AG04450 (cell line): Measurements from ENCODE around the gene GNL2. TPM values are rescaled to one million over a fixed set of nuclear protein-coding genes. Genes with fewer than 3 reads are reported as not detected.
"Not testable (repeated sequence)": the region's sequence is repeated elsewhere in the genome, so short reads cannot be mapped to it uniquely, and the experiment has no call there.

Source experiments
- CTCF ChIA-PET: fragments of 300-600, 350-600 bp; formaldehyde crosslinking; extraction: SDS; loops from one replicate; lab custom pipeline; 2022; ENCODE audit warnings: antibody characterized with exemption, inconsistent platforms; lab: Charles Lee
- POLR2A ChIA-PET: fragments of 350-600 bp; formaldehyde crosslinking; extraction: SDS; loops from one replicate; lab custom pipeline; 2021; ENCODE audit warnings: antibody characterized with exemption, inconsistent platforms; lab: Yijun Ruan, JAX
- DNase-seq: peaks from one replicate; pipeline ENCODE4 v3.0.0-alpha.2; 2011; ENCODE audit warnings: low read depth, low spot score
- H3K27ac ChIP-seq: one replicate; pipeline ENCODE4 v1.5.1; 2012; ENCODE audit warnings: low read depth, low read length, control low read depth
- H3K27me3 ChIP-seq: one replicate; pipeline ENCODE4 v1.6.0; 2012; ENCODE audit warnings: low read length; ENCODE audit not compliant: control insufficient read depth, insufficient read depth
- H3K4me3 ChIP-seq: 2 replicates; pipeline ENCODE4 v1.5.1; 2011; ENCODE audit warnings: mild to moderate bottlenecking, low read depth, low read length, control low read depth
- H3K9me3 ChIP-seq: 2 replicates; pipeline ENCODE4 v1.5.1; 2012; ENCODE audit warnings: low read length; ENCODE audit not compliant: control insufficient read depth, insufficient read depth
- polyA plus RNA-seq: library from polyadenylated mRNA; depleted of rRNA; stranded (reverse); fragments of >200 nt; gene quantifications from 2 replicates; pipeline ENCODE4 v1.2.3, GENCODE V29; 2011
- TF ChIP-seq, protein P1 (sequence below): IDR thresholded peaks from 2 replicates; pipeline ENCODE4 v1.5.1; 2011; ENCODE audit warnings: low read depth, low read length, control low read depth, inconsistent platforms

Gene GNL2
- polyA plus RNA-seq, 1 experiment, result 64.7 TPM

DNA sequence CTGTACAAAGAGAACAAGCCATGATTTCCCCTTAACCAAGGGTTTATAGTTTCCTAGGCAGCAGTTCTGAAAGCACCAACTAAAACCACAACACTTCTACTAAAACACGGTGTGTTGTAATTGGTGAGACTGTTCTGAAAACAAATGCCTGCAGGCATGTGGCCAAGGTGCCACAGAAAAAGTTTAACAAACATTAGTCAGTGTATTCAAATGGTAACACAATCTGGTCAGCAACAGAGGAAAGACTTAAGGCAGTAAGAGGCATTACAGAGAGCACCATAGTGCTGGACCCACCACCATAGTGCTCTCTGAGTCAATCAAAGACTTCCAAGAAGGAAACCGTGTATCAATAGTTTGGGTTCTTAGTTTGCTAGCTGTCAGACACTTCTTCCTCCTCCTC, 58.4 kb downstream of the GNL2 start:
- POLR2A ChIA-PET, result no interaction called here
- CTCF ChIA-PET, result interaction anchor here (1.7 kb wide), 1 partner anchor 22 kb away, joined by 15 read pairs; the partner anchor contains the start of gene MEAF6
- Histone ChIP-seq H3K9me3 (no peaks in the 10 kb centered on the region), H3K27ac (peak overlapping the region; percentile 31), H3K27me3 (no peaks in the 10 kb centered on the region), H3K4me3 (no peak overlapping the region)
- TF ChIP-seq, protein P1, sequence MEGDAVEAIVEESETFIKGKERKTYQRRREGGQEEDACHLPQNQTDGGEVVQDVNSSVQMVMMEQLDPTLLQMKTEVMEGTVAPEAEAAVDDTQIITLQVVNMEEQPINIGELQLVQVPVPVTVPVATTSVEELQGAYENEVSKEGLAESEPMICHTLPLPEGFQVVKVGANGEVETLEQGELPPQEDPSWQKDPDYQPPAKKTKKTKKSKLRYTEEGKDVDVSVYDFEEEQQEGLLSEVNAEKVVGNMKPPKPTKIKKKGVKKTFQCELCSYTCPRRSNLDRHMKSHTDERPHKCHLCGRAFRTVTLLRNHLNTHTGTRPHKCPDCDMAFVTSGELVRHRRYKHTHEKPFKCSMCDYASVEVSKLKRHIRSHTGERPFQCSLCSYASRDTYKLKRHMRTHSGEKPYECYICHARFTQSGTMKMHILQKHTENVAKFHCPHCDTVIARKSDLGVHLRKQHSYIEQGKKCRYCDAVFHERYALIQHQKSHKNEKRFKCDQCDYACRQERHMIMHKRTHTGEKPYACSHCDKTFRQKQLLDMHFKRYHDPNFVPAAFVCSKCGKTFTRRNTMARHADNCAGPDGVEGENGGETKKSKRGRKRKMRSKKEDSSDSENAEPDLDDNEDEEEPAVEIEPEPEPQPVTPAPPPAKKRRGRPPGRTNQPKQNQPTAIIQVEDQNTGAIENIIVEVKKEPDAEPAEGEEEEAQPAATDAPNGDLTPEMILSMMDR, result no peak
- peak; percentile 45 for DNase-seq

DNA sequence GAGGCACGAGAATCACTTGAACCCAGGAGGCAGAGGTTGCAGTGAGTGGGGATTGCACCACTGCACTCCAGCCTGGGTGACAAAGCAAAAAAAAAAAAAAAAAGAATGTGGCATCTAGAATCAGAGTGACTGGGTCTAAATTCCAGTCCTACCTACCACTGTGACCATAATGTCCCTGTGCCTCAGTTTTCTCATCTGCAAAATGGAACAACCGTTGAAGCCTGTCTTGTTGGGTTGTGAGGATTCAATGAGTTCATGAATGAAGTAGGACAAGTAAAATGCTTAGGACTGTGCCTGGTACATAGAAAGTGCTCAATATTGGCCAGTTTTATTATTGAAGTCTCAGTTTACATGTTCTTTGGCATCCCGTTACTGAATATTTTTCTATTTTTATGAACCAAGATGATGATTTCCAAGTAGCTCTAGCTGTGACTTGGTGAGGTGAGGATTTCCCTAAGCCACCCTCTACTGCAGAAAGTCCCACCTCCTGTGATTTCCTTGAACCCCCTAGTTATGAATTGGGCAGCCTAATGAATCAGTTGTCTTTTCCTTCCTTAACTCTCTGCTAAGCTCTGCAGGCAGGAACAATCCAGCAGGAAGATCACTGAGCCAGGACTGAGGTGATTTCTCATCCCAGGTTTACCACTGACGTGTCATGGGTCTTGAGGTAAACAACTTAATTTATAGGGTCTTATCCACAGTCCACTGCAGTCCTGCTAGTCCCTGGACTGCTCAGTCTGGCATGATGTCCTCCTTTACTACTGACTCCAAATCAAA, 62.2 kb downstream of the GNL2 start:
- CTCF ChIA-PET, result interaction anchor here (1.4 to 2.2 kb wide), 2 partner anchors 19 to 149 kb away, joined by 3 to 15 read pairs; partner anchors contain the start of gene MEAF6
- Histone ChIP-seq H3K27ac (peak overlapping the region; percentile 67), H3K27me3 (no peaks in the 10 kb centered on the region), H3K4me3 (no peak overlapping the region), H3K9me3 (no peaks in the 10 kb centered on the region)
- no peak for DNase-seq
- POLR2A ChIA-PET, result interaction anchor here (1.7 kb wide), 1 partner anchor 19 kb away, joined by 6 read pairs; the partner anchor contains the start of gene MEAF6
- TF ChIP-seq, protein P1, result no peak

DNA sequence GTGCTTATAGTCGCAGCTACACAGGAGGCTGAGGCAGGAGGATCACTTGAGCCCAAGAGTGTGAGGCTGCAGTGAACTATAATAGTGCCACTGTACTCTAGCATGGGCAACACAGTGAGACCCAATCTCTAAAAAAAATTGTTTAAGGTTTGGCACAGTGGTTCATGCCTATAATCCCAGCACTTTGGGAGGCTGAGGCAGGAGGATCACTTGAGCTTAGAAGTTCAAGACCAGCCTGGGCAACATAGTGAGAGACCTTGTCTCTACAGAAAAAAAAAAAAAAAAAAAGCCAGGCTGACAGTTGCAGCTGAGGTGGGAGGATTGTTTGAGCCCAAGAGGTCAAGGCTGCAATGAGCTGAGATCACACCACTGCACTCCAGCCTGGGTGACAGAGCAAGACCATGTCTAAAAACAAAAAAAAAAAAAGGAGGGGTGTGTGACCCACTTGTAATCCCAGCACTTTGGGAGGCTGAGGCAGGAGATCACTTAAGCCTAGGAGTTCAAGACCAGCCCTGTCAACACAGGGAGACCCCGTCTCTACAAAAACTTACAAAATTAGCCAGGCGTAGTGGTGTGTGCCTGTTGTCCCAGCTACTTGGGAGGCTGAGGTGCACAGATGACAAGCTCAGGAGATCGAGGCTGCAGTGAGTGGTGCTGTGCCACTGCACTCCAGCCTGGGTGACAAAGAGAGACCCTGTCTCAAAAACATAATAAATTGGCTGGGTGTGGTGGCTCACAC, 63.1 kb downstream of the GNL2 start:
- H3K4me3 ChIP-seq, H3K27ac ChIP-seq, DNase-seq, H3K9me3 ChIP-seq, H3K27me3 ChIP-seq: not testable (repeated sequence)
- ChIA-PET CTCF (interaction anchor here (0.6 kb wide), 1 partner anchor 149 kb away, joined by 6 read pairs; no protein-coding TSS in a partner anchor), POLR2A (interaction anchor here (0.7 kb wide), 1 partner anchor 16 kb away, joined by 8 read pairs; no protein-coding TSS in a partner anchor)

GRCh38 chr1:37529888-37530287, 65.8 kb downstream of the GNL2 start:
- H3K27ac ChIP-seq, H3K4me3 ChIP-seq, H3K27me3 ChIP-seq, H3K9me3 ChIP-seq, DNase-seq: not testable (repeated sequence)
- CTCF ChIA-PET, result interaction anchor here (0.7 to 1.2 kb wide), 4 partner anchors 15 to 149 kb away, joined by 3 to 5 read pairs (median 4); no protein-coding TSS in a partner anchor
- POLR2A ChIA-PET, result interaction anchor here (1.7 kb wide), 1 partner anchor 15 kb away, joined by 4 read pairs; the partner anchor contains the start of gene MEAF6

- ChIA-PET POLR2A (no interaction called here), CTCF (no interaction called here)
- TF ChIP-seq, protein P1, result no peak
- no peak for DNase-seq
- H3K27ac ChIP-seq, result no peak overlapping the region
- H3K9me3 ChIP-seq, result no peaks in the 10 kb centered on the region
- H3K27me3 ChIP-seq, result no peaks in the 10 kb centered on the region
- H3K4me3 ChIP-seq, result no peak overlapping the region
Observed at GRCh38 chr1:37519613-37520012, 76.1 kb downstream of the GNL2 start.

DNA sequence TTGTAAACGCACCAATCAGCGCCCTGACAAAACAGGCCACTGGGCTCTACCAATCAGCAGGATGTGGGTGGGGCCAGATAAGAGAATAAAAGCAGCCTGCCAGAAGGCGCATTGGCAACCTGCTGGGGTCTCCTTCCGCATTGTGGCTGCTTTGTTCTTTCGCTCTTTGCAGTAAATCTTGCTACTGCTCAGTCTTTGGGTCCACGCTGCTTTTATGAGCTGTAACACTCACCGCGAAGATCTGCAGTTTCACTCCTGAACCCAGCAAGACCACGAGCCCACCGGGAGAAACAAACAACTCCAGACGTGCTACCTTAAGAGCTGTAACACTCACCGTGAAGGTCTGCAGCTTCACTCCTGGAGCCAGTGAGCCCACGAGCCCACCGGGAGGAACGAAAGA, 76.8 kb downstream of the GNL2 start:
- POLR2A ChIA-PET, DNase-seq, CTCF ChIA-PET, H3K27me3 ChIP-seq, H3K27ac ChIP-seq, H3K4me3 ChIP-seq, H3K9me3 ChIP-seq: not testable (repeated sequence)

DNA sequence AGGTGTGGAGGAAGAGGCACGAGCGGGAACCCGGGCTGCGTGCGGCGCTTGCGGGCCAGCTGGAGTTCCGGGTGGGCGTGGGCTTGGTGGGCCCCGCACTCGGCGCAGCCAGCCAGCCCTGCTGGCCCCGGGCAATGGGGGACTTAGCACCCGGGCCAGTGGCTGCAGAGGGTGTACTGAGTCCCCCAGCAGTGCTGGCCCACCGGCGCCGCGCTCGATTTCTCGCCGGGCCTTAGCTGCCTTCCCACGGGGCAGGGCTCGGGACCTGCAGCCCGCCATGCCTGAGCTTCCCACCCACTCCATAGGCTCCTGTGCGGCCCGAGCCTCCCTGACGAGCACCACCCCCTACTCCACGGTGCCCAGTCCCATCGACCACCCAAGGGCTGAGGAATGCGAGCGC, 77.5 kb downstream of the GNL2 start:
- POLR2A ChIA-PET, result interaction anchor here (0.7 kb wide), 1 partner anchor 64 kb away, joined by 3 read pairs; no protein-coding TSS in a partner anchor
- H3K27ac ChIP-seq, H3K4me3 ChIP-seq, H3K27me3 ChIP-seq, DNase-seq, H3K9me3 ChIP-seq, CTCF ChIA-PET: not testable (repeated sequence)
